Prostate gland (tissue), 2 donors: ENCODE data around the gene ARAP3.

Source experiments
- CTCF ChIP-seq, 4 experiments: fragments of 200-600 bp in 2 of 4; fragments of 450-650 bp in 2 of 4; sonication (generic) in 2 of 4; IDR thresholded peaks; 1 replicate in 3 of 4; 2 replicates in 1 of 4; pipeline ENCODE4 v1.5.1; 2016 to 2019; ENCODE audit warnings: antibody characterized with exemption in 4 of 4, mild to moderate bottlenecking in 2 of 4, moderate library complexity in 2 of 4
- POLR2AphosphoS5 ChIP-seq: sonication (generic); formaldehyde crosslinking; IDR thresholded peaks from one replicate; pipeline ENCODE4 v1.6.1; 2017; ENCODE audit warnings: antibody characterized with exemption

- TF ChIP-seq CTCF (IDR thresholded peaks at IDR 0.05) (no peak), POLR2AphosphoS5 (no peak)
These were observed 1.3 kb downstream of the ARAP3 start for GRCh38 chr5:141680751-141681201.
